GM19397 (cell line): ENCODE results near the gene GRK5.
A peak's percentile ranks its signal among the peaks of the same experiment; 100 is the strongest.
"Not testable (repeated sequence)": the region's sequence is repeated elsewhere in the genome, so short reads cannot be mapped to it uniquely, and the experiment has no call there.

Source experiments
- ATAC-seq: cut with Tn5 transposase; IDR thresholded peaks from one replicate; pipeline ENCODE4 v1.9.1; 2021; ENCODE audit warnings: mild to moderate bottlenecking, moderate library complexity; ENCODE audit not compliant: unreplicated experiment

GRK5 gene

GRCh38 chr10:119451300-119451896, 244.0 kb downstream of the GRK5 start:
- no peak for ATAC-seq

- no peak for ATAC-seq
These were observed 245.0 kb downstream of the GRK5 start for GRCh38 chr10:119452396-119452795.

GRCh38 chr10:119453313-119453712, 245.9 kb downstream of the GRK5 start:
- ATAC-seq: no peak

GRCh38 chr10:119454316-119454715, 246.9 kb downstream of the GRK5 start:
- ATAC-seq: no peak

GRCh38 chr10:119454990-119455389, 247.6 kb downstream of the GRK5 start:
- no peak for ATAC-seq

GRCh38 chr10:119455609-119456434, 248.5 kb downstream of the GRK5 start:
- ATAC-seq: no peak

- ATAC-seq: no peak
These were observed 249.1 kb downstream of the GRK5 start for GRCh38 chr10:119456435-119456810.

- no peak for ATAC-seq
These were observed 250.8 kb downstream of the GRK5 start for GRCh38 chr10:119457966-119458766.

- ATAC-seq: no peak
These were observed 252.4 kb downstream of the GRK5 start for GRCh38 chr10:119459681-119460340.

GRCh38 chr10:119460369-119461195, 253.2 kb downstream of the GRK5 start:
- ATAC-seq: no peak

GRCh38 chr10:119461380-119461779, 254.0 kb downstream of the GRK5 start:
- peak; percentile 43 for ATAC-seq

- ATAC-seq: peak; percentile 69
These were observed 254.6 kb downstream of the GRK5 start for GRCh38 chr10:119461923-119462322.

GRCh38 chr10:119462773-119463172, 255.4 kb downstream of the GRK5 start:
- no peak for ATAC-seq

- ATAC-seq: not testable (repeated sequence)
These were observed 255.8 kb downstream of the GRK5 start for GRCh38 chr10:119463195-119463594.

GRCh38 chr10:119465085-119465484, 257.7 kb downstream of the GRK5 start:
- ATAC-seq: no peak

GRCh38 chr10:119466076-119466475, 258.7 kb downstream of the GRK5 start:
- ATAC-seq: no peak

- ATAC-seq: no peak
These were observed 259.3 kb downstream of the GRK5 start for GRCh38 chr10:119466655-119467054.

GRCh38 chr10:119468542-119469324, 261.4 kb downstream of the GRK5 start:
- no peak for ATAC-seq

GRCh38 chr10:119469325-119469707, 261.9 kb downstream of the GRK5 start:
- no peak for ATAC-seq

GRCh38 chr10:119469846-119470245, 262.5 kb downstream of the GRK5 start:
- ATAC-seq: no peak
